ENCODE measurements around the gene WDR7. TPM values are rescaled to one million over a fixed set of nuclear protein-coding genes. Genes with fewer than 3 reads are reported as not detected.

Gene WDR7
- total RNA-seq, 1 experiment from 2014 or later, result 11.5 TPM

- H3K9me3 ChIP-seq (ENCODE audit: control insufficient read depth in 1 of 2, insufficient read depth in 1 of 2, low read depth in 1 of 2, low read length in 2 of 2), result no peaks in the 10 kb centered on the region
- no peak overlapping the region for H3K4me2 ChIP-seq (ENCODE audit: low read length)
- no peak overlapping the region for H3K4me3 ChIP-seq (replicated peaks in 1 of 2; ENCODE audit: low read depth in 1 of 2, low read length in 2 of 2)
- BruUV-seq (replicated peaks), result no TSS peak
- TF ChIP-seq MAX (IDR thresholded peaks at IDR 0.05) (no peak), SRF (IDR thresholded peaks at IDR 0.05; ENCODE audit: low read depth) (no peak), REST (IDR thresholded peaks at IDR 0.05; ENCODE audit: low read depth) (no peak), ELF1 (IDR thresholded peaks at IDR 0.05; ENCODE audit: borderline replicate concordance, low read depth) (no peak)
- no peaks in the 10 kb centered on the region for H4K20me1 ChIP-seq (ENCODE audit: insufficient read depth)
- H3K4me1 ChIP-seq (ENCODE audit: control insufficient read depth in 1 of 2, insufficient read depth in 2 of 2, low read length in 2 of 2), result peaks cover 0 to 7% of the 10 kb centered on the region in 2 experiments; a peak in 2 of 4 replicates
- ChIA-PET RAD21 (ENCODE audit: low non-redundant PET in 1 of 2, low total read pairs in 2 of 2, uncharacterized antibody in 2 of 2, unreplicated experiment in 2 of 2) (no interaction called here), POLR2A (no interaction called here), CTCF (interaction anchor here (2.4 kb wide), 1 partner anchor 9 kb away, joined by 8 read pairs; no protein-coding TSS in a partner anchor)
- H3K9ac ChIP-seq (ENCODE audit: low read length), result no peak overlapping the region
- H3K36me3 ChIP-seq (ENCODE audit: control insufficient read depth in 1 of 2, insufficient read depth in 2 of 2, low read length in 2 of 2), result no peaks in the 10 kb centered on the region
- intact Hi-C loops (cut with micrococcal nuclease), result no loop called here
- no peak for DNase-seq (ENCODE audit: low read depth, low spot score)
- no peaks in the 10 kb centered on the region for H3K79me2 ChIP-seq (ENCODE audit: insufficient read depth, low read length)
- no peak overlapping the region for H2AFZ ChIP-seq (ENCODE audit: low read depth, low read length, poor library complexity, severe bottlenecking)
- no peaks in the 10 kb centered on the region for H3K9me2 ChIP-seq (ENCODE audit: insufficient read depth)
- ATAC-seq, result no peak
- H3K27me3 ChIP-seq (ENCODE audit: insufficient read depth, low read length), result no peaks in the 10 kb centered on the region
- no peak overlapping the region for H3K27ac ChIP-seq (ENCODE audit: low read depth, low read length)
Measured at GRCh38 chr18:56711708-56712445, 60.7 kb downstream of the WDR7 start.

- ChIA-PET CTCF (interaction anchor here (2.4 kb wide), 1 partner anchor 10 kb away, joined by 8 read pairs; no protein-coding TSS in a partner anchor), POLR2A (no interaction called here), RAD21 (ENCODE audit: low non-redundant PET in 1 of 2, low total read pairs in 2 of 2, uncharacterized antibody in 2 of 2, unreplicated experiment in 2 of 2) (no interaction called here)
- TF ChIP-seq CEBPB (IDR thresholded peaks at IDR 0.05; ENCODE audit: low read depth) (no peak), ZBTB33 (IDR thresholded peaks at IDR 0.05; ENCODE audit: extremely low read depth, insufficient replicate concordance, low read length) (no peak), FOSL1 (IDR thresholded peaks at IDR 0.05; ENCODE audit: low read depth) (no peak), SRF (IDR thresholded peaks at IDR 0.05; ENCODE audit: low read depth) (no peak), ZFX (IDR thresholded peaks at IDR 0.05) (no peak), EGR1 (IDR thresholded peaks at IDR 0.05; ENCODE audit: low read depth) (no peak), CBX3 (IDR thresholded peaks at IDR 0.05; ENCODE audit: low read depth) (no peak), POLR2AphosphoS5 (IDR thresholded peaks at IDR 0.05; ENCODE audit: low read depth, low read length) (no peak), RAD21 (IDR thresholded peaks at IDR 0.05; ENCODE audit: low read depth) (no peak)
- H3K4me1 ChIP-seq (ENCODE audit: control insufficient read depth in 1 of 2, insufficient read depth in 2 of 2, low read length in 2 of 2), result peaks cover 0 to 7% of the 10 kb centered on the region in 2 experiments; a peak in 2 of 4 replicates
- H3K9ac ChIP-seq (ENCODE audit: low read length), result no peak overlapping the region
- no peaks in the 10 kb centered on the region for H3K9me2 ChIP-seq (ENCODE audit: insufficient read depth)
- intact Hi-C loops (cut with micrococcal nuclease), result no loop called here
- H2AFZ ChIP-seq (ENCODE audit: low read depth, low read length, poor library complexity, severe bottlenecking), result no peak overlapping the region
- H3K4me2 ChIP-seq (ENCODE audit: low read length), result no peak overlapping the region
- H3K36me3 ChIP-seq (ENCODE audit: control insufficient read depth in 1 of 2, insufficient read depth in 2 of 2, low read length in 2 of 2), result no peaks in the 10 kb centered on the region
- BruUV-seq (replicated peaks), result no TSS peak
- ATAC-seq (no peak), DNase-seq (ENCODE audit: low read depth, low spot score) (no peak)
- H3K27me3 ChIP-seq (ENCODE audit: insufficient read depth, low read length), result no peaks in the 10 kb centered on the region
- no peaks in the 10 kb centered on the region for H3K79me2 ChIP-seq (ENCODE audit: insufficient read depth, low read length)
- no peaks in the 10 kb centered on the region for H3K9me3 ChIP-seq (ENCODE audit: control insufficient read depth in 1 of 2, insufficient read depth in 1 of 2, low read depth in 1 of 2, low read length in 2 of 2)
- H3K27ac ChIP-seq (ENCODE audit: low read depth, low read length), result no peak overlapping the region
- no peaks in the 10 kb centered on the region for H4K20me1 ChIP-seq (ENCODE audit: insufficient read depth)
- H3K4me3 ChIP-seq (replicated peaks in 1 of 2; ENCODE audit: low read depth in 1 of 2, low read length in 2 of 2), result no peak overlapping the region
Measured at GRCh38 chr18:56712761-56713160, 61.6 kb downstream of the WDR7 start.
